ENCODE data around the gene AFAP1. TPM values are rescaled to one million over a fixed set of nuclear protein-coding genes. Genes with fewer than 3 reads are reported as not detected.

Gene AFAP1
- total and polyA plus RNA-seq, 2 of the 4 experiments (the other 2 are of a cell fraction), result 48.2 to 80.9 TPM

- Histone ChIP-seq H3K9ac (ENCODE audit: low read depth, low read length) (no peak overlapping the region), H2BK20ac (ENCODE audit: low read depth, low read length) (no peak overlapping the region), H2BK15ac (ENCODE audit: low read depth, low read length) (no peak overlapping the region), H4K91ac (ENCODE audit: insufficient read depth, low read depth, low read length) (no peak overlapping the region), H3K36me3 (ENCODE audit: control insufficient read depth, insufficient read depth, low read length) (peaks cover 58% of the 10 kb centered on the region), H3K9me3 (ENCODE audit: control insufficient read depth, insufficient read depth, low read length) (no peaks in the 10 kb centered on the region), H3K4me3 (ENCODE audit: insufficient read depth, low read depth, low read length) (no peak overlapping the region), H4K8ac (ENCODE audit: low read depth in 2 of 2, low read length in 2 of 2) (no peak overlapping the region), H3K23ac (ENCODE audit: low read depth, low read length) (no peak overlapping the region), H2AFZ (replicated peaks; ENCODE audit: low read length, poor library complexity) (no peak overlapping the region), H2BK120ac (ENCODE audit: low read depth, low read length) (no peak overlapping the region), H3K4me1 (ENCODE audit: control insufficient read depth, insufficient read depth, low read length) (no peaks in the 10 kb centered on the region), H3K18ac (ENCODE audit: low read depth, low read length) (no peak overlapping the region), H4K5ac (ENCODE audit: low read depth, low read length) (no peak overlapping the region), H3K4ac (ENCODE audit: low read depth, low read length) (no peak overlapping the region), H2AK9ac (replicated peaks; ENCODE audit: low read depth, low read length, poor library complexity) (no peak overlapping the region), H3K27ac (ENCODE audit: insufficient read depth, low read length) (no peak overlapping the region), H3K14ac (replicated peaks; ENCODE audit: low read depth, low read length) (no peak overlapping the region), H2BK5ac (ENCODE audit: low read depth, low read length, poor library complexity, severe bottlenecking) (no peak overlapping the region), H3K9me1 (ENCODE audit: insufficient read depth, low read length) (peaks cover 3% of the 10 kb centered on the region; the same call in 1 of the 2 replicates), H3K4me2 (ENCODE audit: low read depth, low read length) (no peak overlapping the region), H3K27me3 (ENCODE audit: control insufficient read depth, insufficient read depth, low read length) (no peaks in the 10 kb centered on the region), H2AK5ac (ENCODE audit: low read depth, low read length) (no peak overlapping the region), H4K20me1 (ENCODE audit: insufficient read depth, low read length) (peaks cover 38% of the 10 kb centered on the region), H3K56ac (ENCODE audit: extremely low read depth, insufficient read depth, low read length) (no peak overlapping the region), H3K79me1 (ENCODE audit: low read depth in 1 of 2, low read length in 2 of 2) (peaks cover 19 to 39% of the 10 kb centered on the region in 2 experiments; a peak in 2 of 4 replicates)
- TF ChIP-seq NFE2L2 (IDR thresholded peaks at IDR 0.05; ENCODE audit: low read depth, low read length) (no peak), MAFK (IDR thresholded peaks at IDR 0.05; ENCODE audit: low read depth, low read length) (no peak), CEBPB (IDR thresholded peaks at IDR 0.05; ENCODE audit: low read depth, low read length) (no peak), CHD1 (IDR thresholded peaks at IDR 0.05; ENCODE audit: low read depth, low read length) (no peak), SMC3 (IDR thresholded peaks at IDR 0.05; ENCODE audit: low read depth, low read length) (no peak), USF2 (IDR thresholded peaks at IDR 0.05; ENCODE audit: low read depth, low read length) (no peak), MAZ (IDR thresholded peaks at IDR 0.05; ENCODE audit: borderline replicate concordance, low read depth, low read length) (no peak), RAD21 (IDR thresholded peaks at IDR 0.05; ENCODE audit: low read length) (no peak), BHLHE40 (IDR thresholded peaks at IDR 0.05; ENCODE audit: low read depth, low read length) (no peak), RCOR1 (IDR thresholded peaks at IDR 0.05; ENCODE audit: insufficient replicate concordance, low read length) (no peak), POLR2A (IDR thresholded peaks at IDR 0.05; ENCODE audit: low read depth, low read length) (no peak), RFX5 (IDR thresholded peaks at IDR 0.05; ENCODE audit: low read depth, low read length) (no peak), MXI1 (IDR thresholded peaks at IDR 0.05; ENCODE audit: borderline replicate concordance, low read depth, low read length) (no peak)
- 84% methylated on average over 3 of the region's 11 CpGs; no CpG with 5 or more reads in 1 of the 2 experiments for WGBS, 2 experiments (ENCODE audit: extremely low coverage in 2 of 2, insufficient read length in 1 of 2)
- intact Hi-C loops (cut with micrococcal nuclease) (no loop called here), in situ Hi-C loops (cut with MboI; ENCODE audit: low sequenced_read_pairs) (no loop called here), dilution Hi-C loops (cut with HindIII; ENCODE audit: low sequenced_read_pairs, unreplicated experiment) (no loop called here)
- ChIA-PET POLR2A (ENCODE audit: unreplicated experiment) (no interaction called here), CTCF (no interaction called here)
- no peak for ATAC-seq (ENCODE audit: low read depth)
- DNase-seq, result no peak
- BruUV-seq (replicated peaks), result no TSS peak
Measured at GRCh38 chr4:7758476-7758875, 181.2 kb downstream of the AFAP1 start.

Measured in IMR-90 (cell line).